Skeletal muscle satellite cell (primary cell): ENCODE results near the gene TP73.

ENCODE experiments used
- H3K27me3 ChIP-seq: 2 replicates; pipeline ENCODE4 v1.7.0; 2013; ENCODE audit warnings: low read length; ENCODE audit not compliant: control insufficient read depth, insufficient read depth
- H3K36me3 ChIP-seq: 2 replicates; pipeline ENCODE4 v1.7.0; 2013; ENCODE audit warnings: mild to moderate bottlenecking, control low read depth, low read length; ENCODE audit not compliant: insufficient read depth
- H3K4me1 ChIP-seq: 2 replicates; pipeline ENCODE4 v1.7.0; 2013; ENCODE audit warnings: low read length; ENCODE audit not compliant: control insufficient read depth, insufficient read depth
- H3K4me2 ChIP-seq: 2 replicates; pipeline ENCODE4 v1.7.0; 2013; ENCODE audit warnings: mild to moderate bottlenecking, low read length
- H3K4me3 ChIP-seq: 2 replicates; pipeline ENCODE4 v1.7.0; 2013; ENCODE audit warnings: low read length
- H3K9ac ChIP-seq: 2 replicates; pipeline ENCODE4 v1.7.0; 2013; ENCODE audit warnings: mild to moderate bottlenecking, low read depth, low read length, moderate library complexity
- H3K9me3 ChIP-seq: replicated peaks from 2 replicates; pipeline ENCODE4 v1.7.0; 2013; ENCODE audit warnings: mild to moderate bottlenecking, control low read depth, low read length

The TP73 gene

GRCh38 chr1:3630914-3631313 is 21.4 kb upstream of the TP73 start:
- Histone ChIP-seq H3K36me3 (peaks cover 61% of the 10 kb centered on the region), H3K27me3 (no peaks in the 10 kb centered on the region), H3K9me3 (no peaks in the 10 kb centered on the region), H3K4me3 (no peak overlapping the region), H3K9ac (no peak overlapping the region), H3K4me1 (peaks cover 2% of the 10 kb centered on the region), H3K4me2 (no peak overlapping the region)

GRCh38 chr1:3631320-3632260 is 20.7 kb upstream of the TP73 start:
- H3K4me3 ChIP-seq, result no peak overlapping the region
- H3K4me1 ChIP-seq, result no peaks in the 10 kb centered on the region
- no peaks in the 10 kb centered on the region for H3K9me3 ChIP-seq
- H3K9ac ChIP-seq, result no peak overlapping the region
- H3K4me2 ChIP-seq, result no peak overlapping the region
- H3K27me3 ChIP-seq, result no peaks in the 10 kb centered on the region
- peaks cover 65% of the 10 kb centered on the region for H3K36me3 ChIP-seq

- H3K9me3 ChIP-seq, result no peaks in the 10 kb centered on the region
- H3K36me3 ChIP-seq, result peaks cover 71% of the 10 kb centered on the region
- no peaks in the 10 kb centered on the region for H3K27me3 ChIP-seq
- no peak overlapping the region for H3K9ac ChIP-seq
- H3K4me2 ChIP-seq, result no peak overlapping the region
- H3K4me1 ChIP-seq, result no peaks in the 10 kb centered on the region
- H3K4me3 ChIP-seq, result no peak overlapping the region
These were observed 20.0 kb upstream of the TP73 start for GRCh38 chr1:3632298-3632697.

GRCh38 chr1:3632716-3633343 is 19.5 kb upstream of the TP73 start:
- no peak overlapping the region for H3K4me3 ChIP-seq
- H3K9me3 ChIP-seq, result no peaks in the 10 kb centered on the region
- peaks cover 68% of the 10 kb centered on the region for H3K36me3 ChIP-seq
- H3K27me3 ChIP-seq, result no peaks in the 10 kb centered on the region
- H3K4me1 ChIP-seq, result no peaks in the 10 kb centered on the region
- H3K9ac ChIP-seq, result no peak overlapping the region
- no peak overlapping the region for H3K4me2 ChIP-seq

DNA sequence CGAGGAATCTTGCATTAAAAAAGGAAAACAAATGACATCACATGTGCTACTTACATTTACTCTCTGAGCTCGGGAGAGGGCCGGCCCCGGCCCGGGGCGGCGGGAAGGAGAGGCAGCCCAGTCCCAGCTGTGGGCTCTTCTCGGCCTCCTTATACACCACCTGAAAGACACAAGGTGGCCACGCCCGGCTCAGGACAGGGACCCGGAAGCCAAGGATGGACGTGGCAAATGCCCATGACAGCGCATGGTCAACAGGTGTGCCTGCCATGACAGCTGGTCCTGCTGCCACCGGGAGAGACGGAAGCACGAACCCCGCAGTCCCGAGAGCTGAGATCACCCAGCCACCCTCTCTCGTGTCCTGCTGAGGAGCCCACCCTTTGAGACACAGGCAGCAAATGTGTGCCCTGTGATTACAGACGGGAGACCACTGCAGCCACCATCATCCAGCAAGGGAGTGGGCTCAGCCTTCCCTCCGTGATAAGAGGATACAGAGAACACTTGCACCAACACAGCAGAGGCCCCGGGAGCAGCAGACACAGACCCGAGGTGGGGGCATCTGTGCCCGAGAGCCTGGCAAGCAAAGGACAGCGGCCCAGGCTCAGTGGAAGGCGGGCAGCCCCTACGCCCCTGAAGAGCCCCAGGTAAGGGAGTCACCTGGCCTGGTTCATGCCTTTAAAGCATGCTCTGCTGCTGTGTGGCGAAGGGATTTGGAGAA is 18.8 kb upstream of the TP73 start:
- H3K9me3 ChIP-seq, result no peaks in the 10 kb centered on the region
- H3K36me3 ChIP-seq, result peaks cover 68% of the 10 kb centered on the region

DNA sequence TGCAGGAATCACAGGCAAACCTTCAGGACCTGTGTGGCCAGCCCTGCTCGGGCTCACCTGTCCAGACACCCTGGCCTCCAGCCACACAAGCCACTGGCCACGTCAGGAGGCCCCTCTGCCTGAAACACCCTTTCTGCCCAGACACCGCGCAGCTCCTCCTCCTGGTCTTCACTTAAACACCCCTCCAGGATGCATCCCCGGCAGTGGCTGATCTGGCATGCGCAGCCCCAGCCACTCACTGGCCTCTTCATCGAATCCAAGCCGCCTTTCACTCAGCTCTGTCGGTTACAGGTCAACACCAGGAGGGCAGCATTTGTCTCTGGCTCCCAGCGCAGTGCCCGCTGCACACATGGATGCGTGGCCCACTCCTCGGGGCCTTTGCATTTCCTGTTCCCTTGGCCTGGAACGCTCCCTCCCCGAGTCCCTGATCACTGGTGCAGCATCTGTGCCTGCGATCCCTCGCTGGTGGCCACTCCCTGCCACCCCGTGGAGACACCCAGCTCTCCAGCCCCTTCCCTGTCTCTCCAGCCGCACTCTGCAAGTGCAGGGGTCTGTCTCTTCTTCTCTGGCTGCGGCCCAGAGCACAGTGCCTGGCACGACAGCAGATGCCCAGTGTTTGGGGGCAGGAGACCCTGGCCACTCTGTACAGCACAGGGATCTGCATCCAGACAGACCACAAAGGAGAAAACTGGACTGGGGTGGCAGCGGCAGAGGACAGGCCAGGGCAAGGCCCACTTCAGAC is 18.1 kb upstream of the TP73 start:
- Histone ChIP-seq H3K4me2 (no peak overlapping the region), H3K9ac (no peak overlapping the region), H3K9me3 (no peaks in the 10 kb centered on the region), H3K36me3 (peaks cover 65% of the 10 kb centered on the region), H3K27me3 (no peaks in the 10 kb centered on the region), H3K4me3 (no peak overlapping the region), H3K4me1 (no peaks in the 10 kb centered on the region)

More for the DNA sequence above, 18.8 kb upstream of the TP73 start:
- no peaks in the 10 kb centered on the region for H3K4me1 ChIP-seq
- no peak overlapping the region for H3K9ac ChIP-seq
- H3K4me3 ChIP-seq, result no peak overlapping the region
- no peak overlapping the region for H3K4me2 ChIP-seq
- H3K27me3 ChIP-seq, result no peaks in the 10 kb centered on the region

GRCh38 chr1:3636080-3636479 is 16.2 kb upstream of the TP73 start:
- no peaks in the 10 kb centered on the region for H3K27me3 ChIP-seq
- H3K4me3 ChIP-seq, result no peak overlapping the region
- no peak overlapping the region for H3K4me2 ChIP-seq
- no peaks in the 10 kb centered on the region for H3K4me1 ChIP-seq
- H3K9ac ChIP-seq, result no peak overlapping the region
- H3K9me3 ChIP-seq, result no peaks in the 10 kb centered on the region
- peaks cover 48% of the 10 kb centered on the region for H3K36me3 ChIP-seq

- Histone ChIP-seq H3K36me3 (peaks cover 48% of the 10 kb centered on the region), H3K9me3 (no peaks in the 10 kb centered on the region), H3K27me3 (no peaks in the 10 kb centered on the region), H3K4me1 (no peaks in the 10 kb centered on the region), H3K9ac (no peak overlapping the region), H3K4me3 (no peak overlapping the region), H3K4me2 (no peak overlapping the region)
These were observed 15.8 kb upstream of the TP73 start for GRCh38 chr1:3636531-3636930.

DNA sequence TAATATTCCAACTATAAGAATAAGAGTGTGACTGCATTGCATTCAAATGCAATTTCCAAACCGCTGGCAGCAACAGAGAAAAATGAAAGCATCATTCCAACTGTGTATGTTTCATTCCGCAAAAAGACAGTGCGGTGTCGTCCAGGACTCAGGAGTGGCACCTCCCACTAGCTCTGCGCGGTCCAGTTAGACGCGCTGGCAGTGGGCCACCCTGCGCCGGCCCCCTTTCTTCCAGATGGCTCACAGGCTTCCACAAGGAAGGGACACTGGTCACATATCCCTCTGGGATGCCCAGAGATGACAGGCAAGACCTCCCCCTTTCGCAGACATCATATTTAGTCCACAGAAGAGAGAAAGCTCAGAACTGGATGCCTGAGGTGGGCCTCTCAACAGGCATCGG is 14.3 kb upstream of the TP73 start:
- Histone ChIP-seq H3K4me2 (no peak overlapping the region), H3K4me1 (no peaks in the 10 kb centered on the region), H3K36me3 (peaks cover 39% of the 10 kb centered on the region), H3K27me3 (no peaks in the 10 kb centered on the region), H3K9ac (no peak overlapping the region), H3K4me3 (no peak overlapping the region), H3K9me3 (no peaks in the 10 kb centered on the region)

DNA sequence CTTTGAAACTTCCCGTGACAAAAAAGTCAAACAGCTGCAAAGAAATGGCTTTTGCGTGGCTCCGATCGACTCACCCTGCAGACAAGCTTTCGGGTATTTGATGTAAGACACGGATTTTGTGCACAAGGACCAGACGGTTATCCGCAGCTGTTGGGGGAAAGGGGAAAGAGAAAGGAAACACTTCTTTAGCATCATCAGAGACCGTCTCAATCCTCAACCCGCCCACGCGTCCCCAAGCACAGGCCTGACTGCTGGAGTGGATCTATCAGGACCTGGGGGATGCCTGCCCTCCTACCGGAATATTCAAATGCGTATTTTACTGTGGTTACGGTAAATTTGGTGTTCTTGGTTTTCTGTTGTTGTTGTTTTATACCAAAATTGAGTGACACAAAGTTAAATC is 13.6 kb upstream of the TP73 start:
- H3K27me3 ChIP-seq, result no peaks in the 10 kb centered on the region
- no peak overlapping the region for H3K4me2 ChIP-seq
- no peak overlapping the region for H3K9ac ChIP-seq
- no peaks in the 10 kb centered on the region for H3K9me3 ChIP-seq
- H3K36me3 ChIP-seq, result peaks cover 38% of the 10 kb centered on the region
- no peaks in the 10 kb centered on the region for H3K4me1 ChIP-seq
- H3K4me3 ChIP-seq, result no peak overlapping the region

DNA sequence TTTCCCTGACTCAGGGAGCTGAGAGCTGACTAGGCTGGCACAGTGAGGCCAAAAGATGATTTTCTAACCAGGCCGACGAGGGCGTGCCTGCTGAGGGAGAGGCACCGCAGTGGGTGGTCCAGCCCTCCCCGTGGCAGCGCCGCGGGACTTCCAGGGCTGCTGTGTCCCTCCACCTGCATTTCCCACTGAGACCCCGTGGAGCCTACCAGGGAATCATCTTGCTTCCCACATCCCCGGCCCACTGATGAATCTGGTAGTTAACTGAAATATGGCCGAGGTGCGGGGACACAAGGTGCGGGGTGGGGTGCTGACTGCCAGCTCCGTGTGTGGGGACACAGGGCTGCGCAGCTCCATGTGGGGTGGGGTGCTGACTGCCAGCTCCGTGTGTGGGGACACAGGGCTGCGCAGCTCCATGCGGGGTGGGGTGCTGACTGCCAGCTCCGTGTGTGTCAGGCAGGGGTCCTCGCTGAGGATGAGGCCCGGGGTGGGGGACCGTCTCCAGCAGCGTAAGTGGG is 12.9 kb upstream of the TP73 start:
- no peaks in the 10 kb centered on the region for H3K9me3 ChIP-seq
- no peak overlapping the region for H3K4me3 ChIP-seq
- H3K27me3 ChIP-seq, result no peaks in the 10 kb centered on the region
- peaks cover 33% of the 10 kb centered on the region for H3K36me3 ChIP-seq
- no peak overlapping the region for H3K4me2 ChIP-seq
- no peak overlapping the region for H3K9ac ChIP-seq
- H3K4me1 ChIP-seq, result no peaks in the 10 kb centered on the region
